Heart right ventricle (tissue), 16 donors: ENCODE results near the gene ITGB5. TPM values are rescaled to one million over a fixed set of nuclear protein-coding genes. Genes with fewer than 3 reads are reported as not detected.

Experiments used
- ATAC-seq, 8 donors: fragments of 200-7000 bp; cut with Tn5 transposase; one replicate each; pipeline ENCODE4 v1.9.1; 2020; ENCODE audit warnings: mild to moderate bottlenecking in 8 of 8, moderate library complexity in 8 of 8, moderate number of reproducible peaks in 1 of 8
- DNase-seq, 2 donors: peaks; one replicate each; pipeline ENCODE4 v3.0.0-alpha.2; 2020
- H3K27ac ChIP-seq, 10 donors: fragments of 200-600 bp; sonication (generic) in 2 of 10; one replicate each; pipeline versions ENCODE4 v1.5.0 to v1.8.0; 2020 to 2022; ENCODE audit warnings: mild to moderate bottlenecking in 3 of 10
- H3K27me3 ChIP-seq, 7 donors: fragments of 200-600 bp; one replicate each; pipeline ENCODE4 v1.8.0; 2021 to 2022; ENCODE audit warnings: mild to moderate bottlenecking in 2 of 7
- H3K36me3 ChIP-seq, 9 donors: fragments of 200-600 bp; sonication (generic) in 1 of 9; one replicate each; pipeline versions ENCODE4 v1.5.0 to v1.8.0; 2020 to 2022; ENCODE audit warnings: mild to moderate bottlenecking in 2 of 9
- H3K4me1 ChIP-seq, 9 donors: fragments of 200-600 bp; sonication (generic) in 1 of 9; one replicate each; pipeline versions ENCODE4 v1.5.0 to v1.8.0; 2020 to 2022; ENCODE audit warnings: mild to moderate bottlenecking in 4 of 9
- H3K4me3 ChIP-seq, 10 donors: fragments of 200-600 bp; sonication (generic) in 2 of 10; one replicate each; pipeline versions ENCODE4 v1.5.0 to v1.8.0; 2020 to 2022; ENCODE audit warnings: mild to moderate bottlenecking in 7 of 10, moderate library complexity in 2 of 10
- H3K9me3 ChIP-seq, 11 donors: fragments of 200-600 bp in 10 of 11; sonication (generic) in 2 of 11; one replicate each; pipeline versions ENCODE4 v1.5.0 to v1.8.0; 2013 to 2022; ENCODE audit warnings: mild to moderate bottlenecking in 2 of 11, control low read depth in 1 of 11, moderate library complexity in 1 of 11
- WGBS, 2 donors: extraction: QIAGEN DNeasy Blood & Tissue Kit; methylation state at CpG; one replicate each; pipeline ENCODE4 v1.1.7; 2013; ENCODE audit warnings: inconsistent platforms in 1 of 2; 5-methylcytosine and 5-hydroxymethylcytosine counted together
- intact Hi-C, 10 donors: fragments of 100-400 bp; cut with DNase I; formaldehyde crosslinking; loops; one replicate each; pipeline versions ENCODE4 v1.11.1 to v1.14.2; 2022
- polyA plus RNA-seq, 2 donors: library from polyadenylated mRNA; stranded (reverse); fragments of 200-250 nt; gene quantifications; one replicate each; pipeline ENCODE4 v1.2.3, GENCODE V29; 2013
- total RNA-seq, 10 donors: library from RNA; stranded (reverse); fragmentation: NEBNext Ultra II Directional in 3 of 10; extraction: Animal tissue kit (Norgen Biotek cat#: 25700) in 3 of 10; gene quantifications; one replicate each; pipeline versions ENCODE4 v1.2.1 to v1.2.4, GENCODE V29; 2021 to 2023
- TF ChIP-seq, protein P1 (sequence below), 9 donors: fragments of 200-600 bp; sonication (generic) in 2 of 9; IDR thresholded peaks; one replicate each; pipeline versions ENCODE4 v1.5.0 to v1.8.0; 2021 to 2022; ENCODE audit warnings: antibody characterized with exemption in 9 of 9, mild to moderate bottlenecking in 5 of 9, moderate library complexity in 1 of 9
- donor health status: Arrhythmogenic right ventricular cardiomyopathy.
- donor health status: ischemic (EF 13 %, LVEDD 7.1; RV severe dilation, severe dysfunction).
- donor health status: healthy with polysubstance abuse.
- donor health status: DM: no; HTN: yes; CAD: no.
- donor health status: DM: no; HTN: no; CAD: no.
- donor health status: ischemic (EF 25% LVEDD 6.9; RV normal size, moderate dysfunction).
- donor health status: ischemic (EF 25% LVEDD 5.7; RV mildly dilated, moderate dysfunction).
- donor health status: healthy.
- donor health status: DM: yes; HTN: yes; CAD: no.
- donor health status: Ischemic cardiomyopathy.
- donor health status: ischemic (EF 35%, LVEDD 5.7; RV mildly dilated, moderate dysfunction).
- donor health status: nonischemic (EF 11% LVEDD 7.7; RV severe dilation, severe dysfunction).
- donor health status: DM: yes; HTN: yes; CAD: no.
- donor health status: PGD.
- donor health status: ischemic (EF 29% LVEDD 5.4; RV normal size, mild dysfunction).
- donor health status: nonischemic (EF 23%, LVEDD 6.1; RV moderate dilation, normal function).

The ITGB5 gene
- total and polyA plus RNA-seq, 12 donors = 18.5 to 154 (median 108) TPM

DNA sequence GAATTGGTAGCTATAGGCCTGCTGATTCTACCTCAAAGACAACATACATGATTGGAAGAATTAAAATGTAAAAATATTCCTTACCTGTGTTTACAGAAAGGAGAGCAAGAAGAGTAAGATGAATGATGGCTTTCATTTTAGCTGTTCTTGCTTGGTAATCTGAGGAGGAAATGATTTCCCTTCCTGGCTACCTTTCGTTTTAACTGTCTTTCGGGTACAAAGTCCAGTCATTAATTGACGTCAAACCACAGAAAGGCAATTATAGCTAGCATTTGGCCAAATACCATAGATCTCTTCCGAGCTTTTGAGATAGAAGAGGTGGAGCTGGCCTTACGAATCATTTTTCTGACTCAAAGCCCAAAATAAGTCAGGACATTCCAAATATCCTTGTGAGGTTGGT is 47.4 kb upstream of the ITGB5 start, which contains the start of gene MUC13:
Gene MUC13, minus strand, starts transcription at position 175 of the 400 bp plus-strand sequence. Its CDS starts 39 bp downstream, at position 136.
- no peak within 1 kb of the TSS for H3K4me3 ChIP-seq
- TF ChIP-seq, protein P1, sequence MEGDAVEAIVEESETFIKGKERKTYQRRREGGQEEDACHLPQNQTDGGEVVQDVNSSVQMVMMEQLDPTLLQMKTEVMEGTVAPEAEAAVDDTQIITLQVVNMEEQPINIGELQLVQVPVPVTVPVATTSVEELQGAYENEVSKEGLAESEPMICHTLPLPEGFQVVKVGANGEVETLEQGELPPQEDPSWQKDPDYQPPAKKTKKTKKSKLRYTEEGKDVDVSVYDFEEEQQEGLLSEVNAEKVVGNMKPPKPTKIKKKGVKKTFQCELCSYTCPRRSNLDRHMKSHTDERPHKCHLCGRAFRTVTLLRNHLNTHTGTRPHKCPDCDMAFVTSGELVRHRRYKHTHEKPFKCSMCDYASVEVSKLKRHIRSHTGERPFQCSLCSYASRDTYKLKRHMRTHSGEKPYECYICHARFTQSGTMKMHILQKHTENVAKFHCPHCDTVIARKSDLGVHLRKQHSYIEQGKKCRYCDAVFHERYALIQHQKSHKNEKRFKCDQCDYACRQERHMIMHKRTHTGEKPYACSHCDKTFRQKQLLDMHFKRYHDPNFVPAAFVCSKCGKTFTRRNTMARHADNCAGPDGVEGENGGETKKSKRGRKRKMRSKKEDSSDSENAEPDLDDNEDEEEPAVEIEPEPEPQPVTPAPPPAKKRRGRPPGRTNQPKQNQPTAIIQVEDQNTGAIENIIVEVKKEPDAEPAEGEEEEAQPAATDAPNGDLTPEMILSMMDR (IDR thresholded peaks at IDR 0.05) = no peak
- H3K36me3 ChIP-seq = no peaks in the 10 kb centered on the region
- intact Hi-C loops = loop anchor here in 2 of 10 donors (5.0 to 10.0 kb wide), 4 partner anchors 50 to 503 kb away; no protein-coding TSS in a partner anchor
- no peaks in the 10 kb centered on the region for H3K27me3 ChIP-seq
- H3K27ac ChIP-seq = no peak within 1 kb of the TSS
- H3K4me1 ChIP-seq = no peaks in the 10 kb centered on the region
- no peak for ATAC-seq
- DNase-seq = no peak
- H3K9me3 ChIP-seq = peaks cover 0 to 6% (median 0%) of the 10 kb centered on the region in 11 donors
- 87 to 89% methylated on average over 5 of the region's 5 CpGs for WGBS, 2 donors

DNA sequence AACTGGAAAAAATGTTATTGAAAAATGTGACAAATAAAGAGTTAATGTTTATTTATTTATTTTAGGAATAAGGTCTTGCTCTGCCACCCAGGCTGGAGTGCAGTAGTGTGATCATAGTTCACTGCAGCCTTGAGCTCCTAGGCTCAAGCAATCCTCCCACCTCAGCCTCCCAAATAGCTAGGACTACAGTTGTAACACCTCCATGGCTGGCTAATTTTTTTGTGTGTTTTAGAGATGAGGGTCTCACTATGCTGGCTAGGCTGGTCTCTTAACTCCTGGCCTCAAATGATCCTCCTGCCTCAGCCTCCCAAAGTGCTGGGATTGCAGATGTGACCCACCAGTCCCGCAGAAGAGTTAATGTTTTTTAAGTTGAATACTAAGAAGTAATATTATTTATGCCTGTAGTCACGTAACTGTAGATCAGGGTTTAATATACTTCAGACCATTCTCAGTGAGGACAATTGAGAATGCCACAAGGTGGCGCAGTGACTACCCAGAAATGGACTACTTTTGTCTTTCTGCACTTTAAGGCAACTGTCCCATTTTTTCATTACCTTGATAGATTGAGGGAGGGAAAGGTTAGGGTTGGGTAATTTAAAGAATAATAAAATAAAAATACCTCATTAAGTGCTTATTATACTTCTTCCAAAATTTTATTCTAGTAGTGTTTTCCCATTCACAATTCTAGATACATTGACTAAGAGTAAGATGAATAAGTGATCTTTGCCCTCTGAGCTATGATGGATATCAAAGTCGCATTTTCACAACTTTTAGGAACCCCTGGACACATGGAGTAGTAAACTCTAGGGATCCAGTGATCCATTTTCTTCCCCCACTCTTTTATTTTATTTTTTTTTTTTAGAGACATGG is 41.4 kb upstream of the ITGB5 start:
- no peak overlapping the region for H3K27ac ChIP-seq
- peak; percentile 31 to 68 for DNase-seq
- no peaks in the 10 kb centered on the region for H3K36me3 ChIP-seq
- peaks cover 0 to 13% (median 0%) of the 10 kb centered on the region in 9 donors for H3K4me1 ChIP-seq
- TF ChIP-seq, protein P1 (IDR thresholded peaks at IDR 0.05) = peak; percentile 57 to 85 (median 77)
- 23 to 26% methylated on average over 4 of the region's 4 CpGs for WGBS, 2 donors
- H3K4me3 ChIP-seq = no peak overlapping the region
- no peaks in the 10 kb centered on the region for H3K27me3 ChIP-seq
- intact Hi-C loops = loop anchor here (1.0 to 10.0 kb wide), 9 partner anchors 64 to 656 kb away; no protein-coding TSS in a partner anchor
- H3K9me3 ChIP-seq = no peaks in the 10 kb centered on the region
- ATAC-seq = peak in 7 of 8 donors; percentile 42 to 84 (median 68)

DNA sequence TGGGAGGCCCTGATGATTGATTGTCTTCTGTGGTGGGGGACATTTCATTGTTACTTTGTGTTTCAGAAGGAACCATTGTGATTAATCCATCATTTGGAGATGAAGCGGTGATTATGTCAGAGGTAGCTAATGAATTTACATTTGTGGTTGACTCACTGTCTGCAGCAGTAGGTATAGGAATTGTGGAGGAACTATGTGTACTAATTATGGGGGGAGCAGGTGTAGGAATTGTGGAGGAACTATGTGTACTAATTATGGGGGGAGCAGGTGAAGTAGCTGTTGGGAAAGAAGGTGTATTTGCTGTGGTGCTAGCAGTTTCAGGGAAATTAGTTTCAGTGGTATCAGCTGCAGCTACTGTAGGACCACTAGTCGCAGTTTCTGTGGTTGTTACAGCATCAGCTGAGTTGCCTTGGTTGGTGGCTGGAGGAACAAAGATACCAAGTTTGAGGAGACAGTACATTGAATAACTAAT is 40.4 kb upstream of the ITGB5 start:
- H3K27ac ChIP-seq = no peak overlapping the region
- H3K9me3 ChIP-seq = no peaks in the 10 kb centered on the region
- intact Hi-C loops = loop anchor here (1.0 to 10.0 kb wide), 10 partner anchors 65 to 657 kb away; no protein-coding TSS in a partner anchor
- TF ChIP-seq, protein P1 (IDR thresholded peaks at IDR 0.05) = no peak
- H3K36me3 ChIP-seq = no peaks in the 10 kb centered on the region
- H3K4me1 ChIP-seq = peaks cover 0 to 13% (median 0%) of the 10 kb centered on the region in 9 donors
- DNase-seq (no peak), ATAC-seq (no peak)
- H3K27me3 ChIP-seq = no peaks in the 10 kb centered on the region
- H3K4me3 ChIP-seq = no peak overlapping the region
- 93 to 95% methylated on average over 2 of the region's 2 CpGs for whole genome bisulfite sequencing, 2 donors

DNA sequence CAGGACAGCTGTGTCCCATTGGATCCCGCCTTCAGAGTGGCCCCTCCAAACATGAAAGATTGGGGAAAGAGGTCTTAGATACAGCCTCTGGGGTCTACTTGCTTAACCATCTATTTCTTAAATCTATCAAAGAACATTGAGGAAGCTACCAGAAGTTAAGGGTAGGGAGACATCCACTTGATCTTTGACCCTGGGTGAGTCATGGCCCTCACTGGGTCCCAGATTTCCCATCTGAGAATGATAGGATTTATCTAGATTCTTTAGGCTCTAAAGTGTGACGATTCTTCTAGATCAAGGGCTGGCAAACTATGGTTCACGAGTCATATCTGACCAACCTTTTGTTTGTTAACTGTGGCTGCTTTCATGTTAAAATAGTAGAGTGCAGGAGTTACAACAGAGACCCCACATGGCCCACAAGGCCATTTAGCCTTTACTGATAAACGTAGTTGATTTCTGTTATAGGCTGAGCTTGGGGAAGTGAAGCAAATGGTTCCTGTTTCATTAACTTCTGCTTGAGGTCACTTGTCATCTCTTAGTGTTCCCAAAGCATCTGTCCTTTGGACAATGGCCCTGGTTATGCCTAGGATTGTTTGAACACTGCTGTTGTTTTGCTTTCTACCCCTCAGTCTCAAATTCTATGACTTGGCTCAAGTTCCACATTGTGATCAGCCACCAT is 39.4 kb upstream of the ITGB5 start:
- TF ChIP-seq, protein P1 (IDR thresholded peaks at IDR 0.05) = no peak
- no peak overlapping the region for H3K27ac ChIP-seq
- intact Hi-C loops = loop anchor here (1.0 to 10.0 kb wide), 8 partner anchors 66 to 658 kb away; no protein-coding TSS in a partner anchor
- DNase-seq (no peak), ATAC-seq (peak in 2 of 8 donors; percentile 25 to 39)
- 80 to 86% methylated on average over 4 of the region's 4 CpGs for WGBS, 2 donors
- H3K36me3 ChIP-seq = no peaks in the 10 kb centered on the region
- no peak overlapping the region for H3K4me3 ChIP-seq
- H3K9me3 ChIP-seq = no peaks in the 10 kb centered on the region
- H3K4me1 ChIP-seq = peaks cover 0 to 13% (median 0%) of the 10 kb centered on the region in 9 donors
- no peaks in the 10 kb centered on the region for H3K27me3 ChIP-seq
